H1 (cell line): ENCODE data around the gene KCTD17. TPM values are rescaled to one million over a fixed set of nuclear protein-coding genes. Genes with fewer than 3 reads are reported as not detected.

ENCODE experiments used
- CTCF ChIA-PET: fragments of 300-600 bp; sonication (Branson Sonifier 250); formaldehyde crosslinking; loops from one replicate; lab custom pipeline; 2021; ENCODE audit not compliant: partially characterized antibody; lab: Charles Lee
- POLR2A ChIA-PET: fragments of 300-600 bp; sonication (Branson Sonifier 250); formaldehyde crosslinking; loops from one replicate; lab custom pipeline; 2021; ENCODE audit warnings: inconsistent platforms; ENCODE audit not compliant: partially characterized antibody; lab: Charles Lee
- DNase-seq, 2 experiments: peaks; one replicate each; pipeline versions ENCODE4 v3.0.0 to v3.0.0-alpha.2; 2010 to 2022; ENCODE audit warnings: low spot score in 2 of 2, low read depth in 1 of 2, mixed read lengths in 1 of 2
- FAIRE-seq: peaks from 2 replicates; lab custom pipeline; 2011; peaks lifted over from hg19 to GRCh38; lab: Jason Lieb, UNC
- H2AFZ ChIP-seq: 2 replicates; pipeline ENCODE4 v1.8.1; 2012; ENCODE audit warnings: low read length, inconsistent platforms
- H2AK5ac ChIP-seq: 2 replicates; pipeline ENCODE4 v1.6.1; 2013; ENCODE audit warnings: low read depth, low read length
- H2BK120ac ChIP-seq: replicated peaks from 2 replicates; pipeline ENCODE3; 2013; ENCODE audit warnings: low read depth, low read length, inconsistent platforms
- H2BK12ac ChIP-seq: 2 replicates; pipeline ENCODE4 v1.6.1; 2013; ENCODE audit warnings: low read depth, low read length
- H2BK15ac ChIP-seq: 2 replicates; pipeline ENCODE4 v1.6.1; 2013; ENCODE audit warnings: low read length
- H2BK20ac ChIP-seq: 2 replicates; pipeline ENCODE4 v1.6.1; 2013; ENCODE audit warnings: low read length
- H2BK5ac ChIP-seq: 2 replicates; pipeline ENCODE4 v1.6.1; 2013; ENCODE audit warnings: low read depth, low read length
- H3K14ac ChIP-seq: 2 replicates; pipeline ENCODE4 v1.6.1; 2013; ENCODE audit warnings: inconsistent platforms; ENCODE audit not compliant: insufficient read length
- H3K18ac ChIP-seq: 2 replicates; pipeline ENCODE4 v1.6.1; 2013; ENCODE audit warnings: low read length; ENCODE audit errors: extremely low read depth
- H3K23ac ChIP-seq: 2 replicates; pipeline ENCODE4 v1.6.1; 2013; ENCODE audit warnings: inconsistent platforms; ENCODE audit not compliant: insufficient read length
- H3K23me2 ChIP-seq: 2 replicates; pipeline ENCODE4 v1.6.1; 2013; ENCODE audit warnings: low read depth, low read length
- H3K27ac ChIP-seq: 2 replicates; pipeline ENCODE4 v1.6.1; 2011; ENCODE audit warnings: low read depth, low read length, inconsistent platforms
- H3K27me3 ChIP-seq, 4 experiments: replicated peaks in 1 of 4; 1 replicate in 1 of 4; 2 replicates in 3 of 4; pipeline versions ENCODE4 v1.6.1 to v1.8.1; 2011 to 2013; ENCODE audit warnings: low read length in 3 of 4, mild to moderate bottlenecking in 3 of 4, inconsistent platforms in 2 of 4, mixed read lengths in 2 of 4, moderate library complexity in 1 of 4; ENCODE audit not compliant: control insufficient read depth in 3 of 4, insufficient read depth in 3 of 4; ENCODE audit errors: extremely low read depth in 1 of 4
- H3K36me3 ChIP-seq, 4 experiments: 2 replicates each; pipeline versions ENCODE4 v1.6.1 to v1.8.1; 2011 to 2013; ENCODE audit warnings: mild to moderate bottlenecking in 4 of 4, low read length in 3 of 4, moderate library complexity in 2 of 4, control low read depth in 1 of 4, inconsistent platforms in 1 of 4; ENCODE audit not compliant: insufficient read depth in 4 of 4, control insufficient read depth in 2 of 4
- H3K4ac ChIP-seq: replicated peaks from 2 replicates; pipeline ENCODE3; 2013; ENCODE audit warnings: low read length, low read depth, mixed read lengths, inconsistent platforms; ENCODE audit not compliant: insufficient read length
- H3K4me1 ChIP-seq, 4 experiments: replicated peaks in 1 of 4; 1 replicate in 1 of 4; 2 replicates in 3 of 4; pipeline versions ENCODE4 v1.6.1 to v1.8.1; 2011 to 2013; ENCODE audit warnings: low read length in 3 of 4, inconsistent platforms in 2 of 4, mixed read lengths in 1 of 4; ENCODE audit not compliant: insufficient read depth in 4 of 4, control insufficient read depth in 3 of 4
- H3K4me2 ChIP-seq, 2 experiments: 2 replicates each; pipeline versions ENCODE4 v1.6.1 to v1.8.1; 2011 to 2013; ENCODE audit warnings: low read depth in 2 of 2, low read length in 2 of 2, control low read depth in 1 of 2, inconsistent platforms in 1 of 2, mild to moderate bottlenecking in 1 of 2; ENCODE audit not compliant: insufficient read depth in 1 of 2
- H3K4me3 ChIP-seq, 4 experiments: fragments of 200-600, 300-600 bp in 1 of 4; sonication (generic), shearing (Covaris generic), sonication (Bioruptor Twin) in 1 of 4; 2 replicates each; pipeline versions ENCODE4 v1.5.1 to v1.8.1; 2011 to 2016; ENCODE audit warnings: low read length in 4 of 4, low read depth in 3 of 4, control low read depth in 2 of 4, inconsistent platforms in 2 of 4, mild to moderate bottlenecking in 2 of 4, mixed read lengths in 1 of 4, moderate library complexity in 1 of 4; ENCODE audit not compliant: insufficient read depth in 2 of 4; ENCODE audit errors: extremely low read depth in 1 of 4
- H3K56ac ChIP-seq: replicated peaks from 2 replicates; pipeline ENCODE3; 2013; ENCODE audit warnings: low read depth, mild to moderate bottlenecking, mixed read lengths, low read length, inconsistent platforms; ENCODE audit not compliant: insufficient read length
- H3K79me1 ChIP-seq: 2 replicates; pipeline ENCODE4 v1.6.1; 2013; ENCODE audit warnings: low read depth, low read length, control low read depth
- H3K79me2 ChIP-seq, 2 experiments: 2 replicates each; pipeline versions ENCODE4 v1.6.1 to v1.8.1; 2012 to 2013; ENCODE audit warnings: low read length in 2 of 2, mild to moderate bottlenecking in 2 of 2, inconsistent platforms in 1 of 2; ENCODE audit not compliant: insufficient read depth in 2 of 2, control insufficient read depth in 1 of 2
- H3K9ac ChIP-seq, 4 experiments: replicated peaks in 1 of 4; 1 replicate in 1 of 4; 2 replicates in 3 of 4; pipeline versions ENCODE4 v1.6.1 to v1.8.1; 2011 to 2013; ENCODE audit warnings: low read depth in 3 of 4, low read length in 3 of 4, control low read depth in 2 of 4, mild to moderate bottlenecking in 2 of 4, moderate library complexity in 2 of 4, inconsistent platforms in 1 of 4; ENCODE audit errors: extremely low read depth in 1 of 4
- H3K9me3 ChIP-seq, 2 experiments: 2 replicates each; pipeline versions ENCODE4 v1.6.1 to v1.8.1; 2012 to 2013; ENCODE audit warnings: mild to moderate bottlenecking in 2 of 2, moderate library complexity in 2 of 2, control low read depth in 1 of 2, inconsistent platforms in 1 of 2, low read depth in 1 of 2, low read length in 1 of 2, mixed read lengths in 1 of 2; ENCODE audit not compliant: insufficient read depth in 2 of 2
- H4K20me1 ChIP-seq, 2 experiments: replicated peaks in 1 of 2; 2 replicates each; pipeline versions ENCODE3 to v1.8.1; 2011 to 2013; ENCODE audit warnings: inconsistent platforms in 2 of 2, low read length in 2 of 2, mild to moderate bottlenecking in 1 of 2; ENCODE audit not compliant: insufficient read depth in 2 of 2, control insufficient read depth in 1 of 2
- H4K5ac ChIP-seq: 2 replicates; pipeline ENCODE4 v1.6.1; 2013; ENCODE audit warnings: low read length, low read depth, mixed read lengths, inconsistent platforms; ENCODE audit not compliant: insufficient read length
- H4K8ac ChIP-seq: 2 replicates; pipeline ENCODE4 v1.8.0; 2013; ENCODE audit warnings: mild to moderate bottlenecking, moderate library complexity, low read length, inconsistent platforms; ENCODE audit not compliant: insufficient read depth; ENCODE audit errors: extremely low read depth
- H4K91ac ChIP-seq: replicated peaks from 2 replicates; pipeline ENCODE3; 2013; ENCODE audit warnings: low read length, mixed read lengths, inconsistent platforms; ENCODE audit not compliant: insufficient read length
- CEBPB ChIP-seq: IDR thresholded peaks from 2 replicates; pipeline ENCODE4 v1.6.1; 2012; ENCODE audit warnings: low read depth, low read length
- SIX5 ChIP-seq: IDR thresholded peaks from 2 replicates; pipeline ENCODE4 v1.6.1; 2011; ENCODE audit warnings: mild to moderate bottlenecking, low read depth, low read length
- WGBS, 2 experiments: shearing (Covaris generic) in 1 of 2; methylation state at CpG; one replicate each; pipeline versions ENCODE4 v1.1.6 to v1.1.7; 2013 to 2015; ENCODE audit warnings: low lambda C conversion rate in 2 of 2, mixed read lengths in 2 of 2, inconsistent platforms in 1 of 2, low coverage in 1 of 2, missing lambda C conversion rate in 1 of 2; ENCODE audit not compliant: insufficient replicate concordance in 2 of 2, insufficient coverage in 1 of 2, insufficient read length in 1 of 2; ENCODE audit errors: extremely low coverage in 1 of 2, missing lambda C conversion rate in 1 of 2; 5-methylcytosine and 5-hydroxymethylcytosine counted together
- polyA plus RNA-seq, 7 experiments: library from polyadenylated mRNA; depleted of rRNA in 3 of 7; stranded (reverse) in 5 of 7; unstranded in 2 of 7; fragments of >200 nt in 5 of 7; fragments of 200-250 nt in 2 of 7; gene quantifications; 1 replicate in 5 of 7; 2 replicates in 1 of 7; 4 replicates in 1 of 7; pipeline versions ENCODE4 v1.2.1 to v1.2.3, GENCODE V29; 2011 to 2013; ENCODE audit warnings: missing spikeins in 2 of 7, mixed read lengths in 2 of 7
- small RNA-seq: library from polyadenylated mRNA; stranded (forward); fragments of <200 nt; extraction: miRNeasy Mini kit (QIAGEN cat#:217004); gene quantifications from one replicate; pipeline ENCODE3, GENCODE V24; 2013; ENCODE audit not compliant: insufficient read depth
- total RNA-seq: library from RNA; stranded (reverse); fragmentation: NEBNext Ultra II Directional; extraction: Animal tissue kit (Norgen Biotek cat#: 25700); gene quantifications from 2 replicates; pipeline ENCODE4 v1.2.1, GENCODE V29; 2021

KCTD17 gene
- total and polyA plus RNA-seq, 2 of the 8 experiments (the other 6 are each of a cell fraction or from before 2014, with no cell fraction given): 39.4 to 44.0 TPM

GRCh38 chr22:37112084-37112728, 60.7 kb downstream of the KCTD17 start:
- H2BK20ac ChIP-seq: no peak overlapping the region
- H3K23me2 ChIP-seq: peaks cover 6% of the 10 kb centered on the region; the same call in 1 of the 2 replicates
- H2BK12ac ChIP-seq: 0 out of 2 replicates have a peak overlapping the region, but pooled peaks have one; percentile 17
- H4K8ac ChIP-seq: 0 out of 2 replicates have a peak overlapping the region, but pooled peaks have one; percentile 31
- H2AFZ ChIP-seq: no peak overlapping the region
- DNase-seq: no peak
- CTCF ChIA-PET: no interaction called here
- no peak overlapping the region for H2AK5ac ChIP-seq
- H3K36me3 ChIP-seq: no peaks in the 10 kb centered on the region
- H3K27ac ChIP-seq: no peak overlapping the region
- H3K9me3 ChIP-seq: no peaks in the 10 kb centered on the region
- 85% methylated on average over 12 of the region's 12 CpGs; no CpG with 5 or more reads in 1 of the 2 experiments for WGBS, 2 experiments
- no peak overlapping the region for H3K4me3 ChIP-seq
- no peak overlapping the region; a peak in 1 of 7 replicates for H3K9ac ChIP-seq
- H3K79me1 ChIP-seq: no peaks in the 10 kb centered on the region
- no peak overlapping the region for H2BK120ac ChIP-seq
- POLR2A ChIA-PET: no interaction called here
- H3K79me2 ChIP-seq: no peaks in the 10 kb centered on the region
- H2BK15ac ChIP-seq: no peak overlapping the region
- no peak overlapping the region for H2BK5ac ChIP-seq
- H4K20me1 ChIP-seq: peaks cover 0 to 3% of the 10 kb centered on the region in 2 experiments
- no peak overlapping the region for H4K5ac ChIP-seq
- no peak overlapping the region for H3K23ac ChIP-seq
- H4K91ac ChIP-seq: no peak overlapping the region
- H3K14ac ChIP-seq: no peak overlapping the region
- H3K4me1 ChIP-seq: peaks cover 0 to 5% (median under 1%) of the 10 kb centered on the region in 4 experiments; a peak in 2 of 7 replicates
- no peak overlapping the region for H3K56ac ChIP-seq
- H3K4me2 ChIP-seq: no peak overlapping the region
- no peak overlapping the region for H3K4ac ChIP-seq
- H3K18ac ChIP-seq: no peak overlapping the region
- TF ChIP-seq CEBPB (peak; percentile 76; the same call in 1 of the 2 replicates), SIX5 (no peak)
- no peak for FAIRE-seq
- peaks cover 0 to 2% (median under 1%) of the 10 kb centered on the region in 4 experiments; a peak in 2 of 7 replicates for H3K27me3 ChIP-seq

Small RNA genes lying within 50 kb of the gene (small RNA-seq; reads per million reads assigned to genes)
- not detected for gene RF00019

Other genes with a start within 250 kb of the KCTD17 start
- gene PVALB, start 234.7 kb upstream of the KCTD17 start, total RNA-seq: 1.7 and 3.2 TPM in 2 replicates
- gene PVALB, start 234.7 kb upstream of the KCTD17 start, polyA plus RNA-seq (2011; rRNA removed): 3.6 and 5.4 TPM in 2 replicates
- gene NCF4, start 190.7 kb upstream of the KCTD17 start, total RNA-seq: not detected in 2 replicates
- 0.20 TPM in 1 of 2 replicates, not detected in the other for gene NCF4, start 190.7 kb upstream of the KCTD17 start, polyA plus RNA-seq (2011; rRNA removed)
- not detected in 2 replicates for gene CSF2RB, start 138.1 kb upstream of the KCTD17 start, total RNA-seq
- 0.02 TPM in 1 of 2 replicates, not detected in the other for gene CSF2RB, start 138.1 kb upstream of the KCTD17 start, polyA plus RNA-seq (2011; rRNA removed)
- 22.6 and 23.6 TPM in 2 replicates for gene TST, start 32.3 kb upstream of the KCTD17 start, total RNA-seq
- 61.6 and 82.8 TPM in 2 replicates for gene TST, start 32.3 kb upstream of the KCTD17 start, polyA plus RNA-seq (2011; rRNA removed)
- gene MPST, start 32.0 kb upstream of the KCTD17 start, total RNA-seq: 86.0 and 89.9 TPM in 2 replicates
- gene MPST, start 32.0 kb upstream of the KCTD17 start, polyA plus RNA-seq (2011; rRNA removed): 124 and 229 TPM in 2 replicates
- not detected in 2 replicates for gene TMPRSS6, start 58.0 kb downstream of the KCTD17 start, total RNA-seq
- 0.02 and 0.05 TPM in 2 replicates for gene TMPRSS6, start 58.0 kb downstream of the KCTD17 start, polyA plus RNA-seq (2011; rRNA removed)
- gene IL2RB, start 98.2 kb downstream of the KCTD17 start, total RNA-seq: 0.67 and 1.3 TPM in 2 replicates
- 0.67 and 1.1 TPM in 2 replicates for gene IL2RB, start 98.2 kb downstream of the KCTD17 start, polyA plus RNA-seq (2011; rRNA removed)
- 3.1 and 4.6 TPM in 2 replicates for gene C1QTNF6, start 136.5 kb downstream of the KCTD17 start, total RNA-seq
- gene C1QTNF6, start 136.5 kb downstream of the KCTD17 start, polyA plus RNA-seq (2011; rRNA removed): 5.9 and 6.5 TPM in 2 replicates
- 0.22 and 0.54 TPM in 2 replicates for gene SSTR3, start 160.7 kb downstream of the KCTD17 start, total RNA-seq
- 0.61 and 0.77 TPM in 2 replicates for gene SSTR3, start 160.7 kb downstream of the KCTD17 start, polyA plus RNA-seq (2011; rRNA removed)
- gene RAC2, start 192.5 kb downstream of the KCTD17 start, total RNA-seq: 2.1 and 2.3 TPM in 2 replicates
- 4.3 and 6.1 TPM in 2 replicates for gene RAC2, start 192.5 kb downstream of the KCTD17 start, polyA plus RNA-seq (2011; rRNA removed)
- gene CYTH4, start 230.8 kb downstream of the KCTD17 start, total RNA-seq: not detected in 2 replicates
- 0.08 and 0.09 TPM in 2 replicates for gene CYTH4, start 230.8 kb downstream of the KCTD17 start, polyA plus RNA-seq (2011; rRNA removed)